ENCODE measurements around the gene WDR35.

The WDR35 gene

GRCh38 chr2:19875280-19875679, 114.6 kb downstream of the WDR35 start:
- WGBS (ENCODE audit: extremely low coverage, insufficient coverage, low lambda C conversion rate): no CpG with 5 or more reads among the region's 1 CpG
- no peaks in the 10 kb centered on the region for H3K79me2 ChIP-seq (ENCODE audit: control insufficient read depth, insufficient read depth, low read length)
- no peak overlapping the region for H4K8ac ChIP-seq (ENCODE audit: low read depth, low read length)
- H4K5ac ChIP-seq (ENCODE audit: low read length): no peak overlapping the region
- no peak overlapping the region for H3K23ac ChIP-seq (ENCODE audit: low read length)
- no peak overlapping the region for H2BK120ac ChIP-seq (ENCODE audit: low read depth, low read length)
- no peak overlapping the region for H3K27ac ChIP-seq (ENCODE audit: low read depth, low read length)
- H2BK5ac ChIP-seq (ENCODE audit: low read length): no peak overlapping the region
- no peaks in the 10 kb centered on the region for H3K4me1 ChIP-seq (ENCODE audit: control insufficient read depth, low read depth, low read length)
- no peak overlapping the region for H3K56ac ChIP-seq (ENCODE audit: low read length)
- no peak for DNase-seq
- no peak overlapping the region for H3K4me3 ChIP-seq (ENCODE audit: low read length)
- H3K4ac ChIP-seq (ENCODE audit: low read depth, low read length): no peak overlapping the region
- no peak overlapping the region for H3K18ac ChIP-seq (ENCODE audit: low read length)
- H3K4me2 ChIP-seq (ENCODE audit: low read length): no peak overlapping the region
- no peaks in the 10 kb centered on the region for H3K27me3 ChIP-seq (ENCODE audit: insufficient read depth, low read length, poor library complexity)
- H3K36me3 ChIP-seq (ENCODE audit: control insufficient read depth, insufficient read depth, low read length): no peaks in the 10 kb centered on the region
- no peak overlapping the region for H3K9ac ChIP-seq (ENCODE audit: low read length)
- H2BK15ac ChIP-seq (replicated peaks; ENCODE audit: low read depth): no peak overlapping the region
- H2AK5ac ChIP-seq (ENCODE audit: low read length): no peak overlapping the region
- H3K79me1 ChIP-seq (ENCODE audit: low read length): no peaks in the 10 kb centered on the region

GRCh38 chr2:19874726-19875125, 115.2 kb downstream of the WDR35 start:
- Histone ChIP-seq H3K4me2 (ENCODE audit: low read length) (no peak overlapping the region), H3K4me1 (ENCODE audit: control insufficient read depth, low read depth, low read length) (no peaks in the 10 kb centered on the region), H3K18ac (ENCODE audit: low read length) (no peak overlapping the region), H3K56ac (ENCODE audit: low read length) (no peak overlapping the region), H4K8ac (ENCODE audit: low read depth, low read length) (no peak overlapping the region), H3K4ac (ENCODE audit: low read depth, low read length) (no peak overlapping the region), H3K27ac (ENCODE audit: low read depth, low read length) (no peak overlapping the region), H3K79me1 (ENCODE audit: low read length) (no peaks in the 10 kb centered on the region), H2BK5ac (ENCODE audit: low read length) (no peak overlapping the region), H3K79me2 (ENCODE audit: control insufficient read depth, insufficient read depth, low read length) (no peaks in the 10 kb centered on the region), H3K23ac (ENCODE audit: low read length) (no peak overlapping the region), H3K27me3 (ENCODE audit: insufficient read depth, low read length, poor library complexity) (no peaks in the 10 kb centered on the region), H3K9ac (ENCODE audit: low read length) (no peak overlapping the region), H2BK120ac (ENCODE audit: low read depth, low read length) (no peak overlapping the region), H3K36me3 (ENCODE audit: control insufficient read depth, insufficient read depth, low read length) (no peaks in the 10 kb centered on the region), H2BK15ac (replicated peaks; ENCODE audit: low read depth) (no peak overlapping the region), H2AK5ac (ENCODE audit: low read length) (no peak overlapping the region), H3K4me3 (ENCODE audit: low read length) (no peak overlapping the region), H4K5ac (ENCODE audit: low read length) (no peak overlapping the region)
- WGBS (ENCODE audit: extremely low coverage, insufficient coverage, low lambda C conversion rate): no CpG with 5 or more reads among the region's 3 CpGs
- DNase-seq: no peak

- Histone ChIP-seq H2BK5ac (ENCODE audit: low read length) (no peak overlapping the region), H3K79me2 (ENCODE audit: control insufficient read depth, insufficient read depth, low read length) (no peaks in the 10 kb centered on the region)
- no CpG with 5 or more reads among the region's 5 CpGs for WGBS (ENCODE audit: extremely low coverage, insufficient coverage, low lambda C conversion rate)
Measured at GRCh38 chr2:19873014-19873413, 116.9 kb downstream of the WDR35 start.

GRCh38 chr2:19872302-19872701, 117.6 kb downstream of the WDR35 start:
- WGBS (ENCODE audit: extremely low coverage, insufficient coverage, low lambda C conversion rate): no CpG with 5 or more reads among the region's 3 CpGs
- Histone ChIP-seq H3K27ac (ENCODE audit: low read depth, low read length) (no peak overlapping the region), H3K9ac (ENCODE audit: low read length) (no peak overlapping the region), H2AK5ac (ENCODE audit: low read length) (no peak overlapping the region), H3K79me1 (ENCODE audit: low read length) (no peaks in the 10 kb centered on the region), H3K4ac (ENCODE audit: low read depth, low read length) (no peak overlapping the region), H3K4me2 (ENCODE audit: low read length) (no peak overlapping the region), H3K4me1 (ENCODE audit: control insufficient read depth, low read depth, low read length) (no peaks in the 10 kb centered on the region), H4K5ac (ENCODE audit: low read length) (no peak overlapping the region), H2BK15ac (replicated peaks; ENCODE audit: low read depth) (no peak overlapping the region), H3K4me3 (ENCODE audit: low read length) (no peak overlapping the region), H3K18ac (ENCODE audit: low read length) (no peak overlapping the region), H2BK120ac (ENCODE audit: low read depth, low read length) (no peak overlapping the region), H3K56ac (ENCODE audit: low read length) (no peak overlapping the region), H3K79me2 (ENCODE audit: control insufficient read depth, insufficient read depth, low read length) (no peaks in the 10 kb centered on the region), H3K36me3 (ENCODE audit: control insufficient read depth, insufficient read depth, low read length) (no peaks in the 10 kb centered on the region), H3K23ac (ENCODE audit: low read length) (no peak overlapping the region), H4K8ac (ENCODE audit: low read depth, low read length) (no peak overlapping the region), H3K27me3 (ENCODE audit: insufficient read depth, low read length, poor library complexity) (no peaks in the 10 kb centered on the region), H2BK5ac (ENCODE audit: low read length) (no peak overlapping the region)
- no peak for DNase-seq

More at GRCh38 chr2:19873014-19873413, 116.9 kb downstream of the WDR35 start:
- Histone ChIP-seq H4K5ac (ENCODE audit: low read length) (no peak overlapping the region), H4K8ac (ENCODE audit: low read depth, low read length) (no peak overlapping the region), H3K27ac (ENCODE audit: low read depth, low read length) (no peak overlapping the region), H3K4me1 (ENCODE audit: control insufficient read depth, low read depth, low read length) (no peaks in the 10 kb centered on the region), H2BK15ac (replicated peaks; ENCODE audit: low read depth) (no peak overlapping the region), H3K4me2 (ENCODE audit: low read length) (no peak overlapping the region), H3K56ac (ENCODE audit: low read length) (no peak overlapping the region), H3K18ac (ENCODE audit: low read length) (no peak overlapping the region), H3K79me1 (ENCODE audit: low read length) (no peaks in the 10 kb centered on the region), H2AK5ac (ENCODE audit: low read length) (no peak overlapping the region), H3K27me3 (ENCODE audit: insufficient read depth, low read length, poor library complexity) (no peaks in the 10 kb centered on the region), H3K23ac (ENCODE audit: low read length) (no peak overlapping the region), H3K9ac (ENCODE audit: low read length) (no peak overlapping the region), H2BK120ac (ENCODE audit: low read depth, low read length) (no peak overlapping the region), H3K4ac (ENCODE audit: low read depth, low read length) (no peak overlapping the region), H3K4me3 (ENCODE audit: low read length) (no peak overlapping the region), H3K36me3 (ENCODE audit: control insufficient read depth, insufficient read depth, low read length) (no peaks in the 10 kb centered on the region)
- no peak for DNase-seq

GRCh38 chr2:19871836-19872235, 118.1 kb downstream of the WDR35 start:
- Histone ChIP-seq H3K27ac (ENCODE audit: low read depth, low read length) (no peak overlapping the region), H2BK15ac (replicated peaks; ENCODE audit: low read depth) (no peak overlapping the region), H3K4ac (ENCODE audit: low read depth, low read length) (no peak overlapping the region), H3K56ac (ENCODE audit: low read length) (no peak overlapping the region), H2AK5ac (ENCODE audit: low read length) (no peak overlapping the region), H3K79me2 (ENCODE audit: control insufficient read depth, insufficient read depth, low read length) (no peaks in the 10 kb centered on the region), H3K9ac (ENCODE audit: low read length) (no peak overlapping the region), H3K4me2 (ENCODE audit: low read length) (no peak overlapping the region), H3K79me1 (ENCODE audit: low read length) (no peaks in the 10 kb centered on the region), H4K8ac (ENCODE audit: low read depth, low read length) (no peak overlapping the region), H3K27me3 (ENCODE audit: insufficient read depth, low read length, poor library complexity) (no peaks in the 10 kb centered on the region), H3K36me3 (ENCODE audit: control insufficient read depth, insufficient read depth, low read length) (no peaks in the 10 kb centered on the region), H2BK5ac (ENCODE audit: low read length) (no peak overlapping the region), H3K18ac (ENCODE audit: low read length) (no peak overlapping the region), H3K23ac (ENCODE audit: low read length) (no peak overlapping the region), H2BK120ac (ENCODE audit: low read depth, low read length) (no peak overlapping the region), H4K5ac (ENCODE audit: low read length) (no peak overlapping the region), H3K4me1 (ENCODE audit: control insufficient read depth, low read depth, low read length) (no peaks in the 10 kb centered on the region), H3K4me3 (ENCODE audit: low read length) (no peak overlapping the region)
- DNase-seq: no peak
- no CpG with 5 or more reads among the region's 2 CpGs for WGBS (ENCODE audit: extremely low coverage, insufficient coverage, low lambda C conversion rate)

GRCh38 chr2:19870792-19871191, 119.1 kb downstream of the WDR35 start:
- Histone ChIP-seq H3K4me1 (ENCODE audit: control insufficient read depth, low read depth, low read length) (no peaks in the 10 kb centered on the region), H3K9ac (ENCODE audit: low read length) (no peak overlapping the region), H2BK120ac (ENCODE audit: low read depth, low read length) (no peak overlapping the region), H4K8ac (ENCODE audit: low read depth, low read length) (no peak overlapping the region), H3K56ac (ENCODE audit: low read length) (no peak overlapping the region), H3K79me1 (ENCODE audit: low read length) (no peaks in the 10 kb centered on the region), H3K4me3 (ENCODE audit: low read length) (no peak overlapping the region), H2BK15ac (replicated peaks; ENCODE audit: low read depth) (no peak overlapping the region), H3K27me3 (ENCODE audit: insufficient read depth, low read length, poor library complexity) (no peaks in the 10 kb centered on the region), H2AK5ac (ENCODE audit: low read length) (no peak overlapping the region), H3K4me2 (ENCODE audit: low read length) (no peak overlapping the region), H3K4ac (ENCODE audit: low read depth, low read length) (no peak overlapping the region), H3K27ac (ENCODE audit: low read depth, low read length) (no peak overlapping the region), H2BK5ac (ENCODE audit: low read length) (no peak overlapping the region), H3K18ac (ENCODE audit: low read length) (no peak overlapping the region), H4K5ac (ENCODE audit: low read length) (no peak overlapping the region), H3K79me2 (ENCODE audit: control insufficient read depth, insufficient read depth, low read length) (no peaks in the 10 kb centered on the region), H3K23ac (ENCODE audit: low read length) (no peak overlapping the region), H3K36me3 (ENCODE audit: control insufficient read depth, insufficient read depth, low read length) (no peaks in the 10 kb centered on the region)
- WGBS (ENCODE audit: extremely low coverage, insufficient coverage, low lambda C conversion rate): no CpG with 5 or more reads among the region's 4 CpGs
- DNase-seq: no peak
